HG03520 (cell line): ENCODE measurements around the gene KLHL29.

Experiments
- ATAC-seq: cut with Tn5 transposase; IDR thresholded peaks from one replicate; pipeline ENCODE4 v1.9.1; 2021; ENCODE audit warnings: mild to moderate bottlenecking, moderate library complexity; ENCODE audit not compliant: unreplicated experiment

Gene KLHL29

DNA sequence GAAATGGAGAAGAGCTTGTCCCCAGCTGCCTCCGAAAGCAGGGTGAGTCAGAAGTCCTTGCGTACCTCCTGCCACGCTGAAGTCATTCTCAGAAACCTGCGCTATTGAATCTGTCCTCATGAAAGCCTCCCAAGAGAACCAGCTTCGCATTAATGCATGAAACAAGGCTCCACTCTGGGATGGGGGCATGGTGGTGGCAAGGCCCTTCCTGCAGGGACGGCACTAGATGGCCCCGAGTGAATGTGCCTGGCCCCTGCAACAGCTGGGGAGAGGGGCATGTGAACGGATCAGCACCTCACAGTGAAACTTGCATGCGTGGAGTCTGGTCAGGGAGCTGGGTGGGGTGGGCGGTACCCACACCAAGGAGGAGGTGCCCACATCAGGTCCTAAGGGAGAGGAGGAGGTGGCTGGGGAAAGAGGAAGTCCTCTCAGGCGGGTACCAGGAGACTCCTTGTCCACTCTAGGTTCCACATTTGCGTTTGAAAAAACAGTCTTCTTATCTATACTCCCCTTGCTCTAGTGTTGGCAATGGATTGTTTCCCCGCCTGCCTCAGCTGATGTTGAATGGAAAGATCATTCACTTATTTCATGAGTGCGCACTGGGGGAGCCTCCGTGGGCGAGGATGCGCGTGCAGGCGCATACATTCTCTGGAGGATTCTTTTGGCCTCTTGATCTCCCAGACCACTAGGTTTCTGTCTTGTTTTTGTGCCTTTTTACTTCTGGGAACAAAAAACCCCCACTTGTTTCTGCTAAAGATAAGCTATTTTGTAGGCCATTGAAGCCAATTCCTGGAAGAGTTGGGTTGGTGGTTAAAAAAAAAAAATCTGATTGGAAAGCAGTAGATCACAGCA, 104.7 kb downstream of the KLHL29 start:
- ATAC-seq: no peak

DNA sequence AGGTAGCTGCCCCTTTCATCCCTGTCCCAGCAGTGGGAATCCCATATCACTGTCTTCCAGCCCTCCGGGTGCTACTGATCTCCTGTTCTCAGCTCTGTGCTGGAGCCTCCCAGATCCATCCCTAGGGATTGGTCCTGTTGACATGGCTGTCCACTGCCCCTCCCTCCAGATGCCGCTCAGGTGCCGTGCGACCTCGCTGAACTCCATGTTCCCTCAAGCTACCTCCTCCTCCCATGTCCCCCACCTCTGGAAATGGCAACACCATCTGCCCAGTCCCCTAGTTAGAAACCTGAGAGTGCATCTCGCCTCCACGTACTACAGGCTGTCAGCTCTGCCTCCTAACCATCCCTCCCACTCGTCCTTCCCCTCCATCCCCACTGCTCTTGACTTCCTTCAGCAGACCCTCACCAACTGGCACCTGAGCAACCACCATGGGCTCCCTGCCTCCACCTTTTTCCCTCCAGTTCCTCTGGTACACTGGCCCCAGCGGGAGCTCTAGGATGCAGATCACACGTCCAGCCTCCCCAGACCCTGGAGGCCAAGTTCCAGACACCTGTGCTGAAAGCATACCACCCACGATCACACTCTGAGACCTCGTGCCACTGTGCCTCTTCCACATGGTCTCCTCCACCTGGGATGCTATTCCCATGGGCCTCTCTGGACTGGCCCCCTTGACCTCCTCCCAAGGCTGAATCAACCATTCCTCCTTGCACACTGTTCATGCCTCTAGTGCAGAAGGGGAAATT, 106.8 kb downstream of the KLHL29 start:
- ATAC-seq: no peak

DNA sequence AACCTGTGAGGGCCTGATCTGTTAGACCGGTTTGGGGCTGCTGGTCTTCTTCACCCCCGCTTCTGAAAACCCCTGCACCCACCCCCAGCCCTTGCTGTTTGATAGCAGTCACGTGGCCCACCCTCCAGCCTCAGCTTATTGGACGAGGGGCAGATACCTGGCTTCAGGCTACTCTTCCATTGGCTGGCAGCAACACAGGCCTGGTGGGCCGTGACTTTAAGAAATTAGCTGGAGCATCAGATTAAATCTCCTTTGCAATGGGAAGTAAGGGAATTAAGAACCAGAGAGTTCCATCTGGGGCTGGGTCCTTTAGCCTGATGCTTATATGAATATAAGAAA, 107.3 kb downstream of the KLHL29 start:
- no peak for ATAC-seq

DNA sequence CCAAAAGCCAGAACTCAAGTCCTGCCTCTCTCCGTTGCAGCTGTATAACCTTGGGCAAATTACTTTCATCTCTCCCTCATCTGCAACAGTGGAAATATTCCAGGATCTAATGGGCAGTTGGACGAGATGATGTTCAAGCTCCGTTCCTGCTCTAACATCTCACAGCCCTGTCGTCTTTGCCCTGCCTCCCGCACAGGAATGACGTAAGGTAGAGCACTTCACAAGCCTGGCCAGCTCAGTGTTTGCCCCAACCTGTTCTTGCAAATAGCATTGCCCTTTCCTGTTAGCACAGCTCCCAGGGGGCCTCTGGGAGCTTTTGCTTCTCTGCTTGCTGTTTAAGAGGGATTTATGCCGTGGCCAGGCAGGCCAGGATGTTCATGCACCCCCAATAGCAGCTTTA, 107.9 kb downstream of the KLHL29 start:
- ATAC-seq: no peak

DNA sequence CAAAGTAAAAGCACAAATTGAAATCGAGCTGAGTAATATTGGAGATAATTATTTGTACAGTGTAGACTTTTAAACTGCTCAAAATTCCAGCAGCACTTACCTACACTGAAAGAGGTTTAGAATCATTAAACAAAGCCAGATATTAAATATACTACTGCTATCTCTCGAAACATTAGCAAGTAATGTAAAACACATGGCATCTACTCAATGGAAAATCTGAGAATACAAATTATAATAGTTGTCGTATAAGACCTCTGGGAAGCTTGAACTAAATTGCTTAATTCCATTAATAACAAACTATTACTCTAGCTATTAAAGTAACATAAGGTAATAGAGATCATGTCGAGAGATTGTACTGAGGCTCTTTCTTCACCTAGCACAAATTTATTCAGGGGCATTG, 108.9 kb downstream of the KLHL29 start:
- ATAC-seq: no peak

DNA sequence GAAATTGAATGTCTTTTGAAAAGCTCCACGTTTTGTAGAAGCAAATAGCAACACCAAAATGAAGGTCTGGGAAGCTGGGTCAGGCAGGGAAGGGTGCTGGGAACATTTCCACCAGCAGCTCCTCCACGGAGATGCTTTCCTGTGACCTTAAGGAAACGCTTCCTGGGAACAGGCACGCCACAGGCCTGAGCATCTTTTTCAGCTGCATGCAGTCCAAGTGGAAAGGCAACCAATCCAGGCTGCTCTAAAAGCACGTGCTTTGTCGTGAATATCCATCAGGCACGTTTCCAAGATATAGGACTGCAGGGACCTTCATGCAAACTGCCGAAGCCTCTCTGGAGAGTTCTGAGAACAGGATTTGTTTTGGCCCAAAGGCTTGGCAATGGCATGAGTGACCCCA, 109.3 kb downstream of the KLHL29 start:
- ATAC-seq: no peak

DNA sequence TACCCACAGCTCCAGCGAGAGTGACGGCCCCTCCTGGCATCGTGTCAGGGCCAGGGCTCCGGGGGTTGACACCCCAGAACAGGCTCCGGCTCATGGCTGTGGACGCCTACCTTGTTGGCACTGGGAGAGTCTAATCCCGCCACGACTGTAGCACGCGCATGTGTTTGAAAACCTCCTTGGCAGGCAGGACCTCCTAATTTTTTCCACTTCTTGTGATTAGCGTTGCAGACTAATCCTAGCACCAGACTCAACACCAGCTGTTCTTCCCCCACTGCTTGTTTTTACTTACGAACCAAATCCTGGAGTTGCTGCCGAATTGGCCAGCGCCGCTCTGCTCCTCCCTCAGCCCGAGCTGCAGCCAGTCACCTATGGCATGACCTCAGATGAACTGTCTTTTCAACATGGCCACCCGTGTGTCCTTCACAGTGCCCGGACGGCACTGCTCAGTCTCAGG, 110.7 kb downstream of the KLHL29 start:
- no peak for ATAC-seq

DNA sequence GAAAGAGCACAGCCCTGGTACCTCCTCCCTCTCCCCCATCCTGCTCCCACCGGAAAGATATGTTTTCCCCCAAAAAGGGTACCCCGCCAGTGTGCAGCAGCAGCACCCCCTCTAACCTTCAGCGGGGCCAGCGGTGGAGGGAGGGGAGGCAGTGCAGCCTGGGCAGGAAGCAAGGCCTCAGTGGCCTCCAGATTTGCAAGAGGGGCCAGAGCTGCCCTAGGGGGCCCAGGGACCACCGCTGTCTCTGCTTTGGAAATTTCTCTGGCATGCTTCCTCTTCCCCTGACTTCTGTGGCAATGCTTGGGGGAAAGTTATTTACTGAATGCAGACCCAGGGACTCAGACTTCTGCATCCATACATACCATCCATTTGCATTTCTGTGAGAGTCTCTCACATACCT, 111.5 kb downstream of the KLHL29 start:
- ATAC-seq: no peak

DNA sequence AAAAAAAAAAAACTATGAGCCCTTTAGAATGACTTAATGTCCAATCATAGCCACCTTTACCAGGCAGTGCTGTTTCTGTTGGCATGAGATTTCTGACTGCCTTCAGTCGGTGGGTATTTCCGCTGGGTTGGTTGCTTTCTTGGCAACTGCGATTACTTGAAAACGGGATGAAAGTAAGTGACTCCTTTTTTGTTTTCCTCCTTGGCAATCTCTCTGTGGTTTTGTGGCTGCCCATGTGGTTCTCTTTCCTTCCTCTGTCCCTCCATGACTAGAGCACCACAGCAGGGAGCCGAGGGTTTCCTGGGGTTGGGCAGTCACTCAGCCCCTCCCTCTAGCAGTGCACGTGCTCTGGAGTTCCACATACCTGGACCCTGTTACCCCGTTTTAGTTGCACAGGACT, 112.1 kb downstream of the KLHL29 start:
- ATAC-seq: no peak

DNA sequence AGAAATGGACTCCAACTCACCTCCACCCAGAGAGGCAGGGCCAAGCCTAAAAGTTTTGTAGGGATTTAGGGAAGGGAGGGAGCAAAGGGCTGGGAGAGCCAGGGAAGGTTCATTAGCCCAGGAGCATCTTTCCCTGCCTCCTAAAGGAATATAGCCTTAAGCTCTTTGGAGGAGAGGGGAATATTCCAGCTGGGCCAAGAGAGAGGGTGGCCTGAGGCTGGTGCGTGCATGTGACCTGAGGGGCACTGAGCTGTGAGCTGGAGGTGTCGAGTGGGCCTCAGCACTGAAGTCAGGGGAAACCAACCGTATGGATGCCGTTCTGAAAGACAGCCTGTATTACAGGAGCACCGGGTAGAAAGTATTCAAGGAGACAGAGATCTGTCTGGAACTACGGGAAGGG, 112.6 kb downstream of the KLHL29 start:
- no peak for ATAC-seq

DNA sequence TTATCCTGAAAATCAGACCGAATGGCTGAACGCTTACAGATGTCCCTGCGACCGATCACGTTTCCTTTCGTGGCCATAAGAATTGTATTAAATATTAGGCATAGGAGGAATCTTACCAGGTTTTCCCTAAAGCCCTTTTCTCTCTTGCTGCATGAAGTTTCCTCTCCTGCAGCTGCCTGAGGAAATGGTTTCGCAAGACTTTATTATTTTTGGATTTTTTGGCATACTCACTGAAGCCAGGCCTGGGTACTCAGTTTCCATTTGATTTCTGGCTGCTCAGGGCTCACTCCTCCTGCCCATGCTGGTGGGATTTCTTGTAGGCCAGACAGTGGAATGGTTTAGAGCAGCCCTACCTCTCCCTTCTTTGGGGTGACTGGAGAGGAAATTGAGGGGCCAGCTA, 114.0 kb downstream of the KLHL29 start:
- ATAC-seq: no peak

DNA sequence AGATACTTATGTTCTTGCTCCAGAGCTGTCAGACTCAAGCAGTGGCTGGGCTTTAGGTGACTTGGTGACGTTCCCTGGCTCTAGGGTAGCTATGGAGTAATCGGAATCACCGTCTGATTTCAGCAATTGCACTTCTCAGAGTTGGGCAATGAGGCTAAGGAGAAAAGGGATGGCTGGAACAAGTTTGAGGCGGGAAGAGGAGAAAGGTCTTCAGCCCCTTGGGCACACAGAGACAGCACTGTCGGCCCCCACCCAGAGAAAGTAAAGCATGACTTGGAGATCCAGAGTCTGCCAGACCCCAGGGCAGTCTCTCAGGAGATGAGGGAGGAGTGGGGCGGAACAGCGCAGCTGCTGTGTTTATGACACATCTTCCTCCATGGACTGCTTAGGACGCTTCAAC, 114.5 kb downstream of the KLHL29 start:
- no peak for ATAC-seq

DNA sequence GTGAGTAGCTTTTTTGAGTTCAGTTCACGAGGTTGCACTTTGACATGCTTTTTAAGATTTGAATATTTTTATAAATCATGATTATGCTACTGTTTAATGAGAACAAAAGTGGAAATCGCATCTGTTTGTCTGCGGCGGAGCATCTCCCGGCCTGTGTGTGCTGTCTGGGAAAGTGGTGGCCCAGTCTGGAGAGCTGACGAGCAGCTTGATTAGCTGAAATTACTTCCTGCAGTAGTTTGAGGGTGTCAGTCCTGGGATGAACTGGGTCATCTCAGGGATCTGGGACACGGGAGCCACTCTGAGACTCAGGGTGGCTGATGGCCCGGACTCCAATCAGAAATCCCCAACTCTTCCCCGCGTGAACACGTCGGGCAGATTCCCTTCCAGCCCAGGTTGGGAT, 115.9 kb downstream of the KLHL29 start:
- no peak for ATAC-seq

DNA sequence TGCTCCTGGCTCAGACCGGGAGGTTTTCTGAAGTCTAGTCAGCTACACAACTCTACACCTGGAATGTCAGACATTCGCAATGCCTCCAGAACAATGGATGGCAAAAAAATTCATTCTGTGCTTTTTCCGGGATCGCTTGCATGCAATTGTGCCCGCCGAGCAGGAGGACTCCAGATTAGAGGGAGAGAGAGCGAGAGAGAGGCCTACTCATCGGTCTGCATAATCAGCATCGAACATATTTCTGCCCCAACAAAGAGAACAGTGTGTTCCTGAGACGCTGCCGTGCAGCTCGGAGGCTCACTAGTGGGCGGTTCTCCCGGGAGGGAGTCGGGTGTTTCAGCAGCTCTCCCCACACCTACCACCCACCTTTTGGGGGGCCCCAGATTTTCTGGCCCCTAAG, 117.1 kb downstream of the KLHL29 start:
- no peak for ATAC-seq

DNA sequence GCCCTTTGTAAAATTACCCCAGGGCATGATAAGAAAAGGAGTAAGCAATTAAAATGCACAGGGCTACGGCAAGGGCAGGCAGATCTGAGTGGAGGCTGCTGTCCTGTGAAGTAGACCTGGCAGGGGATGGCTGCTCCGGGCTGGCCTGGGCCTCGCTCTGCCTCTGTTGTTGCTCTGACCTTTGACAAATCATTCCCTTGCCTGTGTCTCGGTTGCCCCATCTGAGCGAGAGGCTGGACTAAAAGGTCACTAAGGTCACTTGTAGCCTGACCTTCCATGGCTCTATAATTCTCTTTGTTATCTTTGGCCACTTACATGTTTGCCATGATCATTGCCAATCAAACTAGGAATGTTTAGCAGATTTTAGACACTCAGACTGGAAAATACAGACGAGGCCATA, 118.1 kb downstream of the KLHL29 start:
- ATAC-seq: no peak

DNA sequence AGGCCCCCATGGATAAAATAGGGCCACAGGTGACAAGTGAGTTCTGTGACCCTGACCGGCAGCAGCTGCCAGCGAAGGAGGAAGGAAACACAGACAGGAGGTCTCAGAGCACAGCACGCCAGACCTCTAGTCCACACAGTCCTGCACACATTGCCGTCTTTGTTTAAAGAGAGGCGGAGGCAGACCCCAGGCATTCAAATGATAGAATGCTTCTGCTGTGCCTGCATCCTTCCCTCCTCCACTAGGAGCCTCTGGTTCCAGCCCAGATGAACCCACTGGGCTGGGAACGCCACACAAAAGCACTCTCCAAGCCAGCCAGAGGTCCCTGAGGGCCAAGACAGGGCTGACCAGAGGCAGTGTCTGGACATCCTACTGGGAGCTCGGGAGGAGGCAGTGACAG, 118.7 kb downstream of the KLHL29 start:
- ATAC-seq: no peak

DNA sequence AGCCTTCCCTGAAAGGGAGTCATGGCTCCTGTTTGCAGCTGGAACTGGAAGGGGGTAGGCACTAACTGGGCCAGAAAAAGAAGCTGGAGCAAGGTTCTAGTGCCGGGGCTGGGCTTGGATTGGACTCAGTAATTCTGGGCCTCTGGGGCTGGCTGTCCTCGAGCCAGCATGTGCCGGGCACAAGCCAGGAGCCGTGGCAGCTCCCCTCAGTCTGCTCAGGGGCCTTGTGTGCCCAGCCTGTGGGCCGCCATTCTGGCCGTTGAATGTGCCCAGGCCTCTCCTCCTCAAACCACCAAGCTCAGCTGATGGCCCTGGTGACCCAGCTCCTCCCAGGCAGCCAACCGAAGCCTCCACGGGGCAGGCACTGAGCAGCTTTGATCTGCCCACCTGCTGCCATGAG, 119.6 kb downstream of the KLHL29 start:
- ATAC-seq: no peak

DNA sequence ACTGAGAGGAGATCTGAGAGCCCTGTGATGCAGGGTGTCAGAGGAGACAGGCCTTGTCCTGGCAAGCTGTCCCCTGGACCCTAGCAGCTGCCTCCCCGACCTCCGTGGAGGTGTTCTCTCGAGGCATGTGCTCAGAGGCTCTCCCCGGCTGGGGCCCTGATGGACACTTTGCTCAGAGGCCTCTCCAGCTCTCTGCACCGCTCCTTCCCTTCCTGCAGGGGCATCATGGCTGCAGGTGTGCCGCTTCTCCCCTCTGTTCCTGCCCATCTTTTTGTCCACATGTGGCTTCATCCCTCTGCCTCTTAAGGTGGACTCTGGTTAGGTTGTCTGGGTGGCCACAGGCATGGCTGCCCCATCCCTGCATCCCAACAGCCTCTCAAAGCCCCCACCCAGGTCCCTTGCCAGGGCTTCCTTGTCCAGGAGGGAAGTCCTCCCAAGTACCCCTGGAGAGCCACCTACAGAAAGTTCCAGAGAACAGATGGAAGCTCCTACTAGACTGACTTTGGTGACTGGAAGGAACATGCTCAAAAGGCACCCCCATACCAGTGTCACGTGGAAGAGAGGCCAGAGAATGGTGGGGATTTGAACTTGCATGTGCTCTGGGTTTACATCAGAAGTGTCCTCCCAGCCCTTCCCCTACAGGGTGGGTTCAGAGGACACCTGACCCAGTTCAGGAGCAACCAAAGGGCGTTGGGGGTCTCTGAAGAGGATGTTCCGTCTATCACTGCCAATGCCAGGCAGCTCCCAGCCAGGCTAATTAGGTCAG, 120.4 kb downstream of the KLHL29 start:
- no peak for ATAC-seq

DNA sequence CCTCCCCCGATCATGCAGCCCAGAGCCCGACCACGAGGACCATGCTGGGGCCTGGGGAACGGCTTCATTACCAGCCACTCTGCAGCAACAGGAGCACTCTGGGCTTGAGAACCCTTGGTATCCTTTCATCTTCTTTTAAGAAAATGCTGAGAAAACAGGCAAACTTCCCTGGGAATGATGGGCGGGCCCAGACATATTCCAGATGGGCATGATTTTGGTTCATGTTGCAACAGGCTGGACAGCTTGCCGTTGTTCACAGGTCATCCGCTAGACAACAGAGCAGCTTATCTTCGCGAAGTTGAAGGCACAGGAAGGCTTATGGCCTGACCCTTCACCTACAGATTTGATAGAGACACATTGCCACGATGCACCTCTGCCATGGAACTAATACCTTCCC, 121.0 kb downstream of the KLHL29 start:
- ATAC-seq: no peak

DNA sequence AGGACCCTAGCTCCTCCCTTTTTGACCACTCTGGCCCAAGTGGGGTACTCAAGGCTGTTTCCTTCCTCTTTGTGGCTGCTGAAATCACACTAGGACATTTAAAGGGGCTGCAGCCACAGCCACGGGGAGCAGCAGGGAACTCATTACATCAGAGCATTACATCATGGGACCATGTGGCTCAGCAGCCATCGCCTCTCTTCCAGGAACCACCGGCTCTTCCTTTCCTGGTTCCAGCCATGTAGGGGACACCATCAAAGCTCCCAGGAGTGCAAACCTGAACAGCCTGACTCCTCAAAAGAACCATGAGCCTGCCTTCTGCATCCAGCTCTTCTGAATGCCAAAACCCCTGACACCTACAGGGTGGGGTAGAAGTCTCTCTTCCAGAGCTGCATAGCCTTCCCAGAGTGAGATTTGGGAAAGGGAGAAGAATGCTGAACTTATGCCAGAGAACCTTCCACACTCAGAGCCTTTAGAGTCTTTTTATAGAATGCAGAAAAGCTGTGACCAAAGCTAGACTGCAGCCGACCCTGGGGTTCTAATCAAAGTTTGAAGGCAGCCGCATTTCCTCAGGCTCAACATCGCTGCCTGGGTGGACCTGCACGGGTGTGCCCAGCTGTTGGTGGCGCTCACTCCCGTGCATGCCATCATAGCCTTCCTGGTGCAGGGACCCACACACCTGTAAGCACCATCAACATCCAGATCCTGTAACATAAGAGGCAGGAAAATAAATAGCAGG, 121.7 kb downstream of the KLHL29 start:
- no peak for ATAC-seq
